AG08395 (cell line): ENCODE measurements around the gene NUP37.

Experiments
- DNase-seq: peaks from one replicate; pipeline ENCODE4 v3.0.0; 2012; ENCODE audit warnings: mixed read lengths, low spot score

The NUP37 gene

DNA sequence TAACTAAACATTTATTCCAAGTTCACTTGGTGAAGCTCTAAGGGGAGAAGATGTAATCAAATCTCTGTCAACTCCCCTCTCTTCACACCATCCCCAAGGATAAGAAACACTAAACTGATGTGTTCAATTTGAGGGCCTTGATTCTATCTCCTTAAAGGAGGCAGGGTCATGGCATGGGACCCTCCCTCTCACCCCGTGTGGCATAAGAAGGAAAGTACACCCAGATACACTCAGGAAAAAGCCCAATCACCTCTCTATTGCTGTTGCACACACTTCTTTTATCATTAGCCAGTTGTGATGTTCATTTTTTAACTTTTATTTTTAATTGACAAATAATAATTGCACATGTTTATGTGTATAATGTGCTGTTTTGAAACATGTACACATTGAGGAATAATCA is 93.2 kb downstream of the NUP37 start:
- no peak for DNase-seq

DNA sequence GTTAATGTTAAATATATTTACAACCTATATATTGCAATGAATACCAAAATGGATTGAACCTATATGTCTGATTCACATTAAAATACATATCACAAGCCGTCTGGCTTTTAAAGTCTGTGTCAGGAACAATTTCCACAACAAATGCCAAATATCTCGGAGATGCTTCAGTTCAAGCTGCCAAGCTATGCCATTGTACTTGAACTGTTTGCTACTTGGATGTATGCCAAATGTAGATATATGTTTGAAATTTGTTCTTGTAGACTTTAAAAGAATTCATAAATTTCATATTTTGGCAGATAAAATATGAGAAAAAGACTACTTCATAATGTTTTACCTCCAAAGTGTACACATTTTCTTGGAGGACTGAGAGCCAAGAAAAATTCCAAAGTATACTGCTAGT is 95.1 kb downstream of the NUP37 start:
- no peak for DNase-seq

DNA sequence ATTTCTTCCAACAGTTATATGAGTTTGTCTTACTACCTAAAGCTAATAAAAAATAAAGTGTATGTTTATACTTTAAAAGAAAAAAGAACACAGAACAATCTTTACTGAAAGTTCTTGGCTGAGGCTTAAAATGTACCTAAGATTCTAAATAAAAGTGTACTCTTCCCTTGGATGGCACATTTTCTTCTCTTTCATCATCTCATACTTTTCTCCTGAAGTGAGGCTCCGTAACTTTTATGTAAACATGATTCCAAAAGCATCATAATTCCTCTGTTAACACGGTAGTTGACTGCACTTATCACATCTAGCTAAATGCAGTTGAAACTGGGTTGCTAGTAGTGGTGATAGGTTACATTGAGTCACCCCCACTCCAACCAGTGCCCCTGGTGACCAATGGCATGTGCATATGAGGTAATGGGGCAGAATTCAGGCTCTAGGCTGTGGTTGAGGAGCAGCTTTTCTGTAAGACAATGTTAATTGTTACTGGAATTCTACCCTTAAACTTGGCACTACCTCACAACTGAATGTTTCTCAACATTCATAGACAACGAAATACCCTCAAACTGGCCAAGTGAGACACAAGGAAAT is 96.5 kb downstream of the NUP37 start:
- peak; percentile 6 for DNase-seq
